NCI-H2171 (cell line): ENCODE measurements around the gene TMEM150B.

Experiments used
- DNase-seq: peaks from one replicate; lab custom pipeline; 2025; lab: John Stamatoyannopoulos, UW

Gene TMEM150B

GRCh38 chr19:55305983-55306562 is 19.1 kb downstream of the TMEM150B start:
- no peak for DNase-seq

- DNase-seq = peak; percentile 12
Observed at GRCh38 chr19:55305491-55305890, 19.6 kb downstream of the TMEM150B start.

- DNase-seq = no peak
Observed at GRCh38 chr19:55304980-55305379, 20.2 kb downstream of the TMEM150B start.

- DNase-seq = peak; percentile 18
Observed at GRCh38 chr19:55304279-55304978, 20.7 kb downstream of the TMEM150B start.

GRCh38 chr19:55303477-55303876 is 21.7 kb downstream of the TMEM150B start:
- no peak for DNase-seq

- DNase-seq = no peak
Observed at GRCh38 chr19:55302318-55302703, 22.8 kb downstream of the TMEM150B start.

- no peak for DNase-seq
Observed at GRCh38 chr19:55301459-55302317, 23.5 kb downstream of the TMEM150B start.

GRCh38 chr19:55300886-55301458 is 24.2 kb downstream of the TMEM150B start:
- DNase-seq = no peak

- DNase-seq = no peak
Observed at GRCh38 chr19:55299991-55300390, 25.1 kb downstream of the TMEM150B start.

- no peak for DNase-seq
Observed at GRCh38 chr19:55297267-55297666, 27.9 kb downstream of the TMEM150B start.

GRCh38 chr19:55289117-55289796 is 35.9 kb downstream of the TMEM150B start:
- DNase-seq = no peak

- no peak for DNase-seq
Observed at GRCh38 chr19:55287361-55288079, 37.6 kb downstream of the TMEM150B start.

- no peak for DNase-seq
Observed at GRCh38 chr19:55285229-55285890, 39.8 kb downstream of the TMEM150B start.

- DNase-seq = no peak
Observed at GRCh38 chr19:55284405-55285058, 40.6 kb downstream of the TMEM150B start.

GRCh38 chr19:55283548-55284377 is 41.4 kb downstream of the TMEM150B start, which contains the start of gene BRSK1:
BRSK1 (plus strand) TSS chr19:55283997; CDS start chr19:55284443, 446 bp downstream.
- peak; percentile 92 for DNase-seq

- peak; percentile 95 for DNase-seq
Observed at GRCh38 chr19:55279770-55280643, 45.1 kb downstream of the TMEM150B start, which contains the start of gene HSPBP1. HSPBP1 (minus strand) TSS chr19:55280110; CDS start chr19:55279608, 502 bp downstream.

GRCh38 chr19:55279340-55279739 is 45.8 kb downstream of the TMEM150B start:
- DNase-seq = no peak
